NCI-H524 (cell line): ENCODE results near the gene CCDC88C.

Experiments
- DNase-seq, 2 experiments: peaks; one replicate each; lab custom pipeline; 2025; lab: John Stamatoyannopoulos, UW

The CCDC88C gene

GRCh38 chr14:91364524-91365270 is 52.9 kb downstream of the CCDC88C start:
- DNase-seq = no peak

- no peak for DNase-seq
Measured at GRCh38 chr14:91363776-91364523, 53.7 kb downstream of the CCDC88C start.

DNA sequence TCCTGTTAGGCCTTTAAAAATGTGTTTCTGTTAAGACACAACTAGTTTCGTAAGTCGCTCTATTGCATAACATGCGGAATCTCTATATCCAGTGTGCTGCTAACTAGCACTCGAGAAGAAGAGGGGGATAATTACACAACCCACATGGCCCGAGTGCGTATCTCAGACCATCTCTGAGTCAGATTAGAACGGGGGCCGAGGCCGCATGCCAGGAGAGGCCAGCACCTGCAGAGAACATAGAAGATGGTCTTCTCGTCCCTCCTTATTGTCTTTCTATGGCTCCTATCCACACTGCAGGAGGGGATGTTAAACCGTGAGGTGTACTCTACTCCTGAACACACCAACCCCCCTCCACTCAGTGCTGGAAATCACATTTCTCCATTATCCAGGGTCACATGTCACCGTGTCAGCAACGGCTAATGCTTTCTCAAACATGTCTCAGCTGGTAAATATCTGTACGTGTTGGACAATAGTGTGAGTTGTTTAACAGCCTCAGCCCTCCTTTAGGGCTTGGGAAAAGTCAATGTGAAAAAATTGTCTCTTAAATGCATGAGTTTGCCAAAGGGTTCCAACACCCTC is 56.3 kb downstream of the CCDC88C start:
- DNase-seq = peak; percentile 56 to 82

- no peak for DNase-seq
Measured at GRCh38 chr14:91360490-91361232, 57.0 kb downstream of the CCDC88C start.

DNA sequence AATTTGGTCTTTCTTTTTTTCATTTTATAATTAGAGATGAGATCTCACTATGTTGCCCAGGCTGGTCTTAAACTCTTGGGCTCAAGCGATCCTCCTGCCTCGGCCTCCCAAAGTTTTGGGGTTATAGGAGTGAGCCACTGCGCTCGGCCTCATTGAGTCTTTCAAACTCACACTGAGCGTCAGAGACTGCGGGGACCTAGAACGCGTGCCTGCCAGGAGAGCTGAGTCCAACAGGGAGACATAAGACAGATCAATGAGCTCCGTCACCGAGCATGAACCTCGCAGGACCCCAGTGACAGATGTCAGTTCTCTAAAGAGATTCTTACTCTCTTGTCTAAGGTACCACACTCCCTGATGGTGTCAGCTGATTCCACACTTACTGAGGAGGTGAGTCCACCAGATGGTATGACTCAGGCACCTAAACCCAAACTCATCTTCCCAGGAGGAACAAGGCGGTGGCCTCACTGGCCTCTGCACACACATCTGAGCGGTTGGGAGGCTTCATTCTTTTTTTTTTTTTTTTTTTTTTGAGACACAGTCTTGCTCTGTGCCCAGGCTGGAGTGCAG is 58.9 kb downstream of the CCDC88C start:
- DNase-seq = peak; percentile 92 to 98

GRCh38 chr14:91358025-91358319 is 59.6 kb downstream of the CCDC88C start:
- no peak for DNase-seq

DNA sequence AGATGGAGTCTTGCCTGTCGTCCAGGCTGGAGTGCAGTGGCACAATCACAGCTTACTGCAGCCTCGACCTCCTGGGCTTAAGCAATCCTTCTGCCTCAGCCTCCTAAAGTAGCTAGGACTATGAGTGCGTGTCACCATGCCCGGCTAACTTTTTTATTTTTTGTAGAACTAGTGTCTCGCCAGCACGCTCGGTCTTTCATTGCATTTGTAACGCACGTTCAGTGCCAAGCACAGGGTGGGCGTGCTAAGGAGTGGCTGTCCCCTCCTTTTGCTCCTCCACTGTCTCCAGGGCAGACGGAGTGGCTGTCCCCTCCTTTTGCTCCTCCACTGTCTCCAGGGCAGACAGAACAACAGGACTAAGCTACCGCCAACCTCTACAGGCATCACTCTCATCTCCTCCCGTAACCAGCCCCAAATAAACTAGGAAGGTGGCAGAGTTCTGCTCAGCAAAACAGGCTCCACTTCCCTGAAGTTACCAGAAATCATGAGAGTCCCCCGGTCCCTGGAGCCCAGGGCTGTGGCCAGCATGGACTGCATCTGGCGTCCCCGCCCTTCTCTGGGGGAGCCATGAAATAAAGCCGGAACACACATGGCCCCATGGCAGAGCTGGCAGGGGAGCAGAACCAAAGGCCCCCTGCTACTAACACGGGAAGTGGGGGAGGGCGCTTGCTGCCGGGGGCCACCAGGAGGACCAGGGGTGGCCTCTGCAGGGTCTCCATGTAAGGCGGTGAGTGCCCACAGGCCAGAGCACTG is 60.2 kb downstream of the CCDC88C start:
- DNase-seq = no peak

DNA sequence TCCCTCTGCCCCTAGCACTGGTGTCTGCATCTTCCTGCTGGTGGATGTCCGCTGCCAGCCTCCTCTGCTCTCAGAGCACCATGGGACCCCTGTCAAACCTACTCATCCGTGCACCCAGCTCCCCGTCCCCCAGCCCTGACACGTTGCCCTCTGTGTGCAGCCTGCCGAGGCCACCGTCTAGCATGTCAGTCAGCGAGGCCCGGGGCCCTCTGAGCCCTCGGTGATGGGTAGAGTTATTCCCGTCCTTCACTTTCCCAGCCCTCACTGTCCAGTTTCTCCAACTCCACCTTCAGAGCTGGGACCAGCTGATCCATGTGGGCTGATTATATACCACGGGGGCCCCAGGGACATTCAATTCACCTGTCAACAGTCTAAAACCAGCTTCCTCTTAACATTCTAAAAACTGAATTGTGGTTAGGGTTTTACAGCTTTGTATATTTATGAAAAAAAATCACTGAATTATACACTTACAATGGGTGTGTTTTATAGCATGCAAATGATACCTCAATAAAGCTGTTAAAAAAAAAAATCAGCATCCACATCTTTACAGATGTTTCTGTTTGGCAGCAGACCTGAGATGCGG is 61.3 kb downstream of the CCDC88C start:
- DNase-seq = no peak

DNA sequence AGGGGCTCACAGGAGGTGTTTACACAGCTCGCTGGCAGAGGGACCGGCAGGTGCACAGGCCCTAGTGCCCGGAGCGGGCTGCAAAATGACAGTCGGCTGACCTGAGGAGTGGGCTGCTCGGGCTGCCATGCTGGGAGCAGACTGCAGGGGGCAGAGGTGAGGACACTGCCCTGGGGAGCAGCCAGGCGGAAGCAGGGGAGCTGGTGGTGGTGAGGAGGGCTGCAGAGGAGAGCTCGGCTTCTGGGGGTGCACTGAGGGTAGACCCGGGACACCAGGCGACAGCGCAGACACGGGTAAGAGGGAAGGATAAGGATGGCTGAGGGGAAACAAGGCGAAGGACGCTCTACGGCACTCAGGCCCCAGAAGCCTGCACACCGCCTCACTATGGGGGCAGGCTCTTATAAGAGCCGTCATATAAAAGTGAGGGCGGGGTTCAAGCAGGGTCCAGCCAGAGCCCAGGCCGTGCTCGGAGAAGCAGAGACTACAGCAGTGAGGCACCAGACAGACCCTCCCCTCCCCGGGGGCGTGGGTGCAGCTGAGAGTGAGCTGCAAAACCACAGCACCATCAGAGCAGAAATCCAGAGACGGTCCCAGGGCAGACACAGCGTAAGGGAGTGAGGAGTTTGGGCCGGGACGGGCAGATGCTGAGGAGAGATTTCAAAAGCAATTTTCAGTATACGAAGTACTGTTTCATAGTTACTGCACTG is 62.5 kb downstream of the CCDC88C start:
- no peak for DNase-seq

- peak in 1 of 2 experiments; percentile 86 for DNase-seq
Measured at GRCh38 chr14:91354221-91354916, 63.3 kb downstream of the CCDC88C start.

DNA sequence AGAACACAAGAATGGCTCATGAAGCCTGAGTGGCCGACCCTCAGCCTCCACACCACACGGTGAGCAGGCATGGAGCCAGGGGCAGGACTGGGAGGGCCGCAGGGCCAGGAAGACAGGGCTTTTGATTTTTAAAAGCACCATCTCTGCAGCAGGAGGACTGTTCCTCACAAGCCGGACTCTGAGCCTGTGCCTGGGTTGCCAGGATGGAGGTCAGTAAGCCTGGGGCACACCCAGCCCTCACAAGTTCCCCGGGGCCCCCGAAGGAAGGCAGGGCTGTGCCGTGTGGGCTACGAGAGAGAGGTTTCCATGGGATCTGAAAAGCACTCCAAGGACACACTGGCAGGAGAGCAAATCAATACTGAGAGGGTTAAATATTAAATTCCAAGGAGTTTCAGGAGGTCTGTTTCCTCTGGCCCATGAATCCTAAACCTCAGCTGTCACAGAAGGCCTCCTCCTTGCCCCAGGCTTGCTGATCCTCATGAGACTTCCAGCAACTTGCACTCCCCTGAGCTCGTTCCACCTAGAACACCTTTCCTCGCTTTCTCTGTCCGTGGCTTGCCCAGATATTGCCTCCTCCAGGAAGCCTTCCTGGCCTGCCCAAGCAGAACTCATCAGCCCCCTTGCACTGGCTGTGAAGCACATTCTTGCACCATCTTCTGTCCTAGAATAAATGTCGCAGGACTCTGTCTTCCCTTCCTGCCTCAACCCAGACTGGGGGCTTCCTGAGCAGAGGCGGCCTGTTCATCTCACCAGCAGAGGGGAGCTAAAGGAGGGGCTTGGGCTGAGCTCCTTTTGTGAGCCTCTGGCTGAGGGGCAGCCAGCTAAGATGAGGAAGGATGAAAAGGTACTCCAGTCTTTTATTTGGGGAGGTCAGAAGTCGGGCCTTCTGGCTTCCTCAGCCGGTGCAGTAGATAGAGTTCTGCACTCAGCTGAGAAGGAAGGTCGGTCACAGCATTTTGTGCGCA is 64.6 kb downstream of the CCDC88C start:
- DNase-seq = no peak

GRCh38 chr14:91352053-91352452 is 65.6 kb downstream of the CCDC88C start:
- DNase-seq = no peak

- no peak for DNase-seq
Measured at GRCh38 chr14:91351512-91351862, 66.1 kb downstream of the CCDC88C start.

GRCh38 chr14:91350813-91351511 is 66.7 kb downstream of the CCDC88C start:
- DNase-seq = no peak

- no peak for DNase-seq
Measured at GRCh38 chr14:91350483-91350812, 67.2 kb downstream of the CCDC88C start.

DNA sequence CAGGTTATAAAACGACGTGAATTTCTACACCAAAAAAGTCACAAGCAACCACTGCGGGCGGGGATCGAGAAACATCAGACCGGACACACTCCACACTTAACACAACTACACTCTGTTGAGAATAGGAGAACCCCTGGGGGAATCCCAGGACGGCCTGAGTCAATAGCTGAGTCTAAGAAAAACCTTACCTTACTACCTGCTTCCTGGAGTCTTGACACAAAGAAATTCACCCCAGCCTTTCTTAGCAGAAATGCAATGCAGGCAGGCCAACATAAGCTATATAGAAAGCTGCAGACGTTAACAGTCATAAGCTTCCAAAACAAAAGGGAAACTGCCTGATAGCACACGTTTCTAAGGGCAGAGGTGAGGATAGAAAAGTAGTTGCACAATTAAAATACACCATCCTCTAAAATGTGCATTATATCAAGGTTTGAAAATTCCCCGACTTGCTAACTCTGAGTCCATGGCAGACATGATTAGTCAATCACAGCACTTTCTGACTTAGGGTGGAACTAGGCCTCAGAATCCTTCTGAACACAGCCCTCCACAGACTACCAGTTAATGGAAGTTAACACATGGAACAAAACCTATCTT is 68.0 kb downstream of the CCDC88C start:
- DNase-seq = no peak

- DNase-seq = no peak
Measured at GRCh38 chr14:91348845-91349465, 68.7 kb downstream of the CCDC88C start.

- no peak for DNase-seq
Measured at GRCh38 chr14:91346838-91347173, 70.8 kb downstream of the CCDC88C start.
